Stimulated activated CD4-positive, alpha-beta T cell treated with anti-CD3 and anti-CD28 coated beads, Interleukin-1b, Interleukin-23, amount 100 ng/mL, for 24 hours (primary cell): ENCODE measurements around the gene GAK.
"Not testable (repeated sequence)": the region's sequence is repeated elsewhere in the genome, so short reads cannot be mapped to it uniquely, and the experiment has no call there.

Source experiments
- DNase-seq, 4 experiments: peaks; one replicate each; pipeline ENCODE4 v3.0.0-alpha.2; 2020; ENCODE audit warnings: low read depth in 4 of 4, low spot score in 1 of 4

The GAK gene

GRCh38 chr4:820230-821172 lies 111.6 kb downstream of the GAK start:
- no peak for DNase-seq

GRCh38 chr4:819401-820229 lies 112.5 kb downstream of the GAK start:
- DNase-seq: no peak

GRCh38 chr4:818106-818921 lies 113.8 kb downstream of the GAK start:
- no peak for DNase-seq

GRCh38 chr4:815464-816146 lies 116.5 kb downstream of the GAK start:
- DNase-seq: no peak

GRCh38 chr4:814312-814850 lies 117.7 kb downstream of the GAK start:
- DNase-seq: no peak

GRCh38 chr4:813900-814299 lies 118.2 kb downstream of the GAK start:
- DNase-seq: no peak

- no peak for DNase-seq
These were observed 123.1 kb downstream of the GAK start for GRCh38 chr4:808860-809570.

- no peak for DNase-seq
These were observed 124.3 kb downstream of the GAK start for GRCh38 chr4:807792-808191.

- DNase-seq: not testable (repeated sequence)
These were observed 125.1 kb downstream of the GAK start for GRCh38 chr4:806979-807378.

GRCh38 chr4:804804-805203 lies 127.3 kb downstream of the GAK start:
- DNase-seq: no peak

GRCh38 chr4:803884-804283 lies 128.2 kb downstream of the GAK start:
- DNase-seq: no peak

GRCh38 chr4:801436-802124 lies 130.5 kb downstream of the GAK start:
- DNase-seq: no peak
